GM12878 (cell line): ENCODE results near the gene DUS4L. TPM values are rescaled to one million over a fixed set of nuclear protein-coding genes. Genes with fewer than 3 reads are reported as not detected.

Experiments
- ATAC-seq: fragments of 200-7000 bp; cut with Tn5 transposase; 3 replicates; pipeline ENCODE4 v1.9.1; 2020; ENCODE audit warnings: mild to moderate bottlenecking, moderate library complexity
- BruUV-seq: library from RNA; stranded (reverse); fragments of 400-500 nt; replicated peaks from 2 replicates; lab custom pipeline; 2021; lab: Mats Ljungman, UMichigan
- CTCF ChIA-PET: fragments of 300-600 bp; sonication (Branson Sonifier 250); formaldehyde crosslinking; extraction: SDS; loops from one replicate; lab custom pipeline; 2021; ENCODE audit warnings: inconsistent platforms; lab: Yijun Ruan, JAX
- POLR2A ChIA-PET: fragments of 350-600 bp; formaldehyde crosslinking; extraction: SDS; loops from one replicate; lab custom pipeline; 2021; ENCODE audit warnings: inconsistent platforms; lab: Charles Lee
- RAD21 ChIA-PET: fragments of 300-600 bp; sonication (Branson Sonifier 250); formaldehyde crosslinking; loops from one replicate; lab custom pipeline; 2023; ENCODE audit warnings: antibody characterized with exemption; ENCODE audit not compliant: unreplicated experiment; lab: Charles Lee
- SMC1A ChIA-PET: fragments of 300-600 bp; sonication (Branson Sonifier 250); formaldehyde crosslinking; loops from one replicate; lab custom pipeline; 2023; ENCODE audit not compliant: unreplicated experiment, uncharacterized antibody; lab: Charles Lee
- DNase-seq: peaks from one replicate; pipeline ENCODE4 v3.0.0-alpha.2; 2011; ENCODE audit warnings: low read depth, low spot score
- FAIRE-seq: peaks from 3 replicates; lab custom pipeline; 2011; peaks lifted over from hg19 to GRCh38; lab: Jason Lieb, UNC
- H2AFZ ChIP-seq: 2 replicates; pipeline ENCODE4 v1.6.0; 2011; ENCODE audit warnings: low read depth, low read length, control low read depth; ENCODE audit not compliant: control insufficient read depth
- H3K27ac ChIP-seq: 2 replicates; pipeline ENCODE4 v1.5.1; 2011; ENCODE audit warnings: control low read depth; ENCODE audit not compliant: control insufficient read depth, insufficient read depth
- H3K27me3 ChIP-seq, 2 experiments: replicated peaks in 1 of 2; 2 replicates each; pipeline versions ENCODE4 v1.6.0 to v1.6.1; 2011; ENCODE audit warnings: low read length in 1 of 2; ENCODE audit not compliant: control insufficient read depth in 2 of 2, insufficient read depth in 2 of 2
- H3K36me3 ChIP-seq, 2 experiments: 2 replicates each; pipeline ENCODE4 v1.5.1; 2011; ENCODE audit warnings: low read length in 1 of 2; ENCODE audit not compliant: control insufficient read depth in 2 of 2, insufficient read depth in 2 of 2
- H3K4me1 ChIP-seq: 2 replicates; pipeline ENCODE4 v1.6.1; 2011; ENCODE audit warnings: mild to moderate bottlenecking, low read length, moderate library complexity, mixed read lengths; ENCODE audit not compliant: control insufficient read depth, insufficient read depth
- H3K4me2 ChIP-seq: 2 replicates; pipeline ENCODE4 v1.6.0; 2011; ENCODE audit warnings: control low read depth; ENCODE audit not compliant: control insufficient read depth, insufficient read depth
- H3K4me3 ChIP-seq: fragments of 200-600 bp; sonication (generic); 2 replicates; pipeline ENCODE4 v1.5.1; 2016
- H3K79me2 ChIP-seq: 2 replicates; pipeline ENCODE4 v1.6.0; 2011; ENCODE audit warnings: low read length; ENCODE audit not compliant: control insufficient read depth, insufficient read depth
- H3K9ac ChIP-seq: 2 replicates; pipeline ENCODE4 v1.8.0; 2011; ENCODE audit warnings: low read length, control low read depth, mixed read lengths; ENCODE audit not compliant: control insufficient read depth, insufficient read depth
- H3K9me3 ChIP-seq: replicated peaks from 3 replicates; pipeline ENCODE4 v1.5.1; 2011; ENCODE audit warnings: mild to moderate bottlenecking, low read length; ENCODE audit not compliant: control insufficient read depth, insufficient read depth
- H4K20me1 ChIP-seq: 2 replicates; pipeline ENCODE4 v1.6.0; 2011; ENCODE audit not compliant: control insufficient read depth, insufficient read depth
- HSF1 ChIP-seq: fragments of 150-350 bp; IDR thresholded peaks from 2 replicates; pipeline ENCODE4 v1.6.1; 2014; ENCODE audit warnings: mild to moderate bottlenecking, low read depth, low read length
- MEF2A ChIP-seq: IDR thresholded peaks from 2 replicates; pipeline ENCODE4 v1.6.1; 2011; ENCODE audit warnings: low read depth, mild to moderate bottlenecking, low read length, moderate library complexity; ENCODE audit not compliant: insufficient read depth
- POU2F2 ChIP-seq: IDR thresholded peaks from 3 replicates; pipeline ENCODE4 v1.6.1; 2011; ENCODE audit warnings: low read depth, mild to moderate bottlenecking, low read length, borderline replicate concordance
- PRDM15 ChIP-seq: fragments of 450-650 bp; formaldehyde crosslinking; IDR thresholded peaks from 2 replicates; pipeline ENCODE4 v1.4.0; 2020; ENCODE audit warnings: mild to moderate bottlenecking, moderate library complexity
- RB1 ChIP-seq: fragments of 450-650 bp; formaldehyde crosslinking; IDR thresholded peaks from 2 replicates; pipeline ENCODE4 v1.6.1; 2017; ENCODE audit warnings: mild to moderate bottlenecking, borderline replicate concordance
- RUNX3 ChIP-seq: IDR thresholded peaks from 2 replicates; pipeline ENCODE4 v1.6.1; 2012; ENCODE audit warnings: low read length, inconsistent platforms
- SMAD1 ChIP-seq: fragments of 450-650 bp; IDR thresholded peaks from 2 replicates; pipeline ENCODE4 v1.6.1; 2018; ENCODE audit warnings: mild to moderate bottlenecking, low read depth; ENCODE audit not compliant: partially characterized antibody
- SREBF2 ChIP-seq: IDR thresholded peaks from 2 replicates; pipeline ENCODE4 v1.6.1; 2012; ENCODE audit warnings: mild to moderate bottlenecking, low read length
- TARDBP ChIP-seq: IDR thresholded peaks from 2 replicates; pipeline ENCODE4 v1.6.1; 2016; ENCODE audit warnings: borderline replicate concordance
- TCF3 ChIP-seq: IDR thresholded peaks from 2 replicates; pipeline ENCODE4 v1.6.1; 2012; ENCODE audit warnings: low read depth, mild to moderate bottlenecking, low read length, borderline replicate concordance; ENCODE audit not compliant: insufficient read depth
- USF2 ChIP-seq: IDR thresholded peaks from 2 replicates; pipeline ENCODE4 v1.6.1; 2011; ENCODE audit warnings: low read depth, low read length, improper control_type of control experiment, borderline replicate concordance
- ZBED1 ChIP-seq: IDR thresholded peaks from 2 replicates; pipeline ENCODE4 v1.6.1; 2016; ENCODE audit warnings: borderline replicate concordance
- in situ Hi-C: fragments of 300-500 bp; cut with MboI; formaldehyde crosslinking; loops from 9 replicates; pipeline ENCODE4 v1.14.3; 2018; ENCODE audit warnings: mixed read lengths
- intact Hi-C: fragments of 100-400 bp; cut with micrococcal nuclease; formaldehyde crosslinking; loops from one replicate; pipeline ENCODE4 v1.14.2; 2022; ENCODE audit not compliant: unreplicated experiment
- polyA plus RNA-seq, 11 experiments: library from polyadenylated mRNA; depleted of rRNA in 4 of 11; unstranded in 6 of 11; stranded (reverse) in 5 of 11; fragments of >200 nt; fragmentation: Nextera tagmentation in 4 of 11; fragmentation: Illumina TruSeq in 1 of 11; extraction: Ambion mirVana in 4 of 11; extraction: Trizol in 1 of 11; gene quantifications; 1 replicate in 1 of 11; 2 replicates in 10 of 11; pipeline versions ENCODE4 v1.2.1 to v1.2.3, GENCODE V29; 2011 to 2016; ENCODE audit warnings: inconsistent platforms in 2 of 11, missing spikeins in 2 of 11, low read depth in 1 of 11
- total RNA-seq, 4 experiments: library from RNA; depleted of rRNA in 3 of 4; stranded (reverse); fragments of >200 nt in 3 of 4; fragmentation: Illumina TruSeq in 1 of 4; extraction: Trizol in 1 of 4; gene quantifications; 2 replicates each; pipeline versions ENCODE4 v1.2.1 to v1.2.3, GENCODE V29; 2013 to 2021

The DUS4L gene
- total and polyA plus RNA-seq, 10 of the 15 experiments (the other 5 are each of a cell fraction or from before 2014, with no cell fraction given), result 5.3 to 15.3 (median 12.8) TPM

GRCh38 chr7:107530751-107531150, 33.0 kb upstream of the DUS4L start:
- ChIA-PET RAD21 (no interaction called here), CTCF (interaction anchor here (1.3 kb wide), 1 partner anchor 197 kb away, joined by 4 read pairs; no protein-coding TSS in a partner anchor), SMC1A (no interaction called here), POLR2A (interaction anchor here (0.7 kb wide), 3 partner anchors 33 to 84 kb away, joined by 3 to 7 read pairs (median 4); partner anchors contain the start of genes COG5 and DUS4L)
- in situ Hi-C loops, result no loop called here
- BruUV-seq, result no TSS peak
- Histone ChIP-seq H3K79me2 (no peaks in the 10 kb centered on the region), H3K27me3 (no peaks in the 10 kb centered on the region), H3K9ac (no peak overlapping the region), H3K4me2 (no peak overlapping the region), H2AFZ (no peak overlapping the region), H3K4me1 (no peaks in the 10 kb centered on the region), H3K9me3 (no peaks in the 10 kb centered on the region), H3K4me3 (no peak overlapping the region), H3K36me3 (no peaks in the 10 kb centered on the region; a peak in 1 of 4 replicates), H4K20me1 (no peaks in the 10 kb centered on the region), H3K27ac (no peak overlapping the region)
- DNase-seq, result no peak
- no peak for ATAC-seq
- TF ChIP-seq SREBF2 (no peak), SMAD1 (no peak), ZBED1 (no peak), USF2 (no peak), RB1 (no peak)
- FAIRE-seq, result no peak
- intact Hi-C loops, result no loop called here

- DNase-seq (no peak), FAIRE-seq (no peak), ATAC-seq (no peak)
- ChIA-PET RAD21 (no interaction called here), SMC1A (interaction anchor here (0.9 kb wide), 1 partner anchor 71 kb away, joined by 3 read pairs; no protein-coding TSS in a partner anchor), POLR2A (no interaction called here), CTCF (no interaction called here)
- Histone ChIP-seq H3K4me1 (no peaks in the 10 kb centered on the region), H3K4me3 (no peak overlapping the region), H3K27me3 (no peaks in the 10 kb centered on the region), H3K9me3 (no peaks in the 10 kb centered on the region), H3K36me3 (no peaks in the 10 kb centered on the region; a peak in 1 of 4 replicates), H3K9ac (no peak overlapping the region), H4K20me1 (no peaks in the 10 kb centered on the region), H3K27ac (no peak overlapping the region), H3K79me2 (no peaks in the 10 kb centered on the region), H2AFZ (no peak overlapping the region), H3K4me2 (no peak overlapping the region)
- intact Hi-C loops (no loop called here), in situ Hi-C loops (no loop called here)
- no TSS peak for BruUV-seq
- TF ChIP-seq PRDM15 (no peak), TARDBP (no peak), MEF2A (no peak), POU2F2 (no peak), HSF1 (no peak), TCF3 (no peak), RUNX3 (no peak)
These were observed 29.6 kb upstream of the DUS4L start for GRCh38 chr7:107534139-107534538.
